PC-9 (cell line): ENCODE measurements around the gene FAM117A.

Experiments
- EZH2 ChIP-seq: fragments of 200-600 bp; sonication (generic); IDR thresholded peaks from 2 replicates; pipeline ENCODE4 v1.8.0; 2017; ENCODE audit warnings: antibody characterized with exemption, low read depth
- TF ChIP-seq, protein P1 (sequence below): fragments of 200-600 bp; sonication (generic); conservative IDR thresholded peaks from 2 replicates; pipeline ENCODE4 v1.6.1; 2017; ENCODE audit warnings: mixed run types, antibody characterized with exemption, mild to moderate bottlenecking, moderate library complexity

DNA sequence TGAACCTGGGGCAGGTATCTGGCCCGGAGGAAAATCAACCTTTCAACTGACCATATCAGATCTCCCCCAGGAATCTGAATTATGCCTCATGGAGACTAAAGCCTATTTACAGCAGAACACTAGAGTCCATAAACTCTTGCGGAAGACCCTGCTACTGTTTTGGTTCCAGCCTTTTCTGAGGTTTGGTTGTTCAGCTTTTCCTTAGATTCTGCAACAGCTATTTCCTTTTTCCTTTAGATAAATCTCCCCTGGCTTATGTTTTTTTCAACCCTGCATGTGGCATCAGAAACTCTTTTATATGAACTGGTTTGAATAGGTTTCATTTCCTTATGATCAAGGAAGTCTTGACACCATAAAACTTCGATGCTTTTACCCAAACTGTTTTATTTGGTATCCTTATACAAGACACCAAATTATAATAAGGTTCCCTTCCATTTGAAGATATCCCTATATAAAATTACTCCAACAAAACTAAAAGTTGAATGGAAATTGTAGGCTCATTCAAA is 99.2 kb downstream of the FAM117A start:
- TF ChIP-seq, protein P1, sequence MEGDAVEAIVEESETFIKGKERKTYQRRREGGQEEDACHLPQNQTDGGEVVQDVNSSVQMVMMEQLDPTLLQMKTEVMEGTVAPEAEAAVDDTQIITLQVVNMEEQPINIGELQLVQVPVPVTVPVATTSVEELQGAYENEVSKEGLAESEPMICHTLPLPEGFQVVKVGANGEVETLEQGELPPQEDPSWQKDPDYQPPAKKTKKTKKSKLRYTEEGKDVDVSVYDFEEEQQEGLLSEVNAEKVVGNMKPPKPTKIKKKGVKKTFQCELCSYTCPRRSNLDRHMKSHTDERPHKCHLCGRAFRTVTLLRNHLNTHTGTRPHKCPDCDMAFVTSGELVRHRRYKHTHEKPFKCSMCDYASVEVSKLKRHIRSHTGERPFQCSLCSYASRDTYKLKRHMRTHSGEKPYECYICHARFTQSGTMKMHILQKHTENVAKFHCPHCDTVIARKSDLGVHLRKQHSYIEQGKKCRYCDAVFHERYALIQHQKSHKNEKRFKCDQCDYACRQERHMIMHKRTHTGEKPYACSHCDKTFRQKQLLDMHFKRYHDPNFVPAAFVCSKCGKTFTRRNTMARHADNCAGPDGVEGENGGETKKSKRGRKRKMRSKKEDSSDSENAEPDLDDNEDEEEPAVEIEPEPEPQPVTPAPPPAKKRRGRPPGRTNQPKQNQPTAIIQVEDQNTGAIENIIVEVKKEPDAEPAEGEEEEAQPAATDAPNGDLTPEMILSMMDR: no peak
- no peak for TF ChIP-seq EZH2
